ENCODE results near the gene NCMAP. TPM values are rescaled to one million over a fixed set of nuclear protein-coding genes. Genes with fewer than 3 reads are reported as not detected.
A peak's percentile ranks its signal among the peaks of the same experiment; 100 is the strongest.
"Not testable (repeated sequence)": the region's sequence is repeated elsewhere in the genome, so short reads cannot be mapped to it uniquely, and the experiment has no call there.

Gene NCMAP
- polyA plus RNA-seq, 4 donors: 0.81 to 15.7 (median 3.0) TPM

DNA sequence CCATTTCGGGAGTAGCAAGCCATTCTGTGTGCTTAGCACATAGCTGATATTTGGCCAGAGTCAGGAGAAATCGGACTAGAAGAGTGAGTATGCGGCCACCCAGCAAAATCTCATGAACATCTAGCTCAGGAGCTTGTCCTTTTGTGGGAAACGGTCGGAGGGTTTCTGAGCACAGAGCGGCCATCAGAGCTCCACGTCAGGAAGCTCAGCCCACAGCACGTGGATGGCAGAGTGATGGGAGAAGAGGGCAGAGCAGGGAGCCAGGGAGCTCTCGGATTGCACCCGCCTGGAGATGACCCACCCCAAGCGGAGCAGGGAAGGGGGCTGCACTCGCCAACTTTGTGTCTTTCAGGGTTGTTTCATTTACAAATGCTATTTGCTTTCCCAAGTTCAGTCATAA, 39.4 kb upstream of the NCMAP start:
- Histone ChIP-seq H3K27ac (ENCODE audit: low read depth in 1 of 3, low read length in 2 of 3) (no peak overlapping the region), H3K9me3 (ENCODE audit: control insufficient read depth in 2 of 2, insufficient read depth in 1 of 2, low read depth in 1 of 2, low read length in 1 of 2) (no peaks in the 10 kb centered on the region), H3K4me1 (ENCODE audit: control insufficient read depth in 3 of 3, insufficient read depth in 2 of 3, low read depth in 1 of 3, low read length in 2 of 3) (no peaks in the 10 kb centered on the region), H3K27me3 (ENCODE audit: control insufficient read depth in 3 of 3, insufficient read depth in 3 of 3, low read length in 3 of 3) (no peaks in the 10 kb centered on the region), H3K36me3 (ENCODE audit: control insufficient read depth in 3 of 3, insufficient read depth in 2 of 3, low read depth in 1 of 3, low read length in 3 of 3) (peaks cover 0 to 17% (median 0%) of the 10 kb centered on the region in 3 donors), H3K4me3 (ENCODE audit: low read depth in 1 of 3, low read length in 3 of 3) (no peak overlapping the region)
- DNase-seq (no peak), FAIRE-seq (no peak)
- WGBS, 3 donors: 83 to 95% (median 93%) methylated on average over 12 of the region's 12 CpGs

DNA sequence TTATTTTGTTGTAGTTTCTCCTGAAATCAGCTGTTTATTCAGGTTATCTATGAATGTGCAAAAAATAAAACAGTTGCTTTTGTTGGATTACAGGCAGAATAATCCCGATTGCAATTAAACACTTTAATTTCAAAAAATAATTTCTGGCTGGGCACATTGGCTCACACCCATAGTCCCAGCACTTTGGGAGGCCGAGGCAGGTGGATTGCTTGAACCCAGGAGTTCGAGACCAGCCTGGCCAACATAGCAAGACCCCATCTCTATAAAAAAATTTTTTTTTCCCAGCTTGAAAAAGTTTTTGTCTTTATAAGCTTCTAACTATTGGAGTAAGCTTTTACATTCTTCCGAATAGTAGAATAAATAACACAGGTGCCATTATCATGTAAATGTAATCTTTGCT, 38.0 kb upstream of the NCMAP start:
- DNase-seq (no peak), FAIRE-seq (no peak)
- Histone ChIP-seq H3K4me3 (ENCODE audit: low read depth in 1 of 3, low read length in 3 of 3) (no peak overlapping the region), H3K36me3 (ENCODE audit: control insufficient read depth in 3 of 3, insufficient read depth in 2 of 3, low read depth in 1 of 3, low read length in 3 of 3) (peaks cover 0 to 20% (median 0%) of the 10 kb centered on the region in 3 donors), H3K9me3 (ENCODE audit: control insufficient read depth in 2 of 2, insufficient read depth in 1 of 2, low read depth in 1 of 2, low read length in 1 of 2) (no peaks in the 10 kb centered on the region), H3K4me1 (ENCODE audit: control insufficient read depth in 3 of 3, insufficient read depth in 2 of 3, low read depth in 1 of 3, low read length in 2 of 3) (no peaks in the 10 kb centered on the region), H3K27ac (ENCODE audit: low read depth in 1 of 3, low read length in 2 of 3) (no peak overlapping the region), H3K27me3 (ENCODE audit: control insufficient read depth in 3 of 3, insufficient read depth in 3 of 3, low read length in 3 of 3) (no peaks in the 10 kb centered on the region)
- WGBS, 3 donors: 94 to 96% (median 95%) methylated on average over 4 of the region's 4 CpGs

DNA sequence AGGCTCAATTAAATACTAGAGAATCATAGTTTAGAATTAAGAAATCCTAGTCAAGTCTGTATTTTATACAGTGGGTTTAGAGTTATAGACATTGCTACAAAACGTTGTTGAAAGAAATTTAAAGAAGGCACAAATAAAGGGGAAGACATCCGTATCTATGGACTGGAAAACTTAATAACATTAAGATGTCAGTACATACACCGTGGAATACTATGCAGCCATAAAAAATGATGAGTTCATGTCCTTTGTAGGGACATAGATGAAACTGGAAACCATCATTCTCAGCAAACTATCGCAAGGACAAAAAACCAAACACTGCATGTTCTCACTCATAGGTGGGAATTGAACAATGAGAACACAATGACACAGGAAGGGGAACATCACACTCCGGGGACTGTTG, 35.6 kb upstream of the NCMAP start:
- peaks cover 0 to 18% (median 0%) of the 10 kb centered on the region in 3 donors for H3K36me3 ChIP-seq (ENCODE audit: control insufficient read depth in 3 of 3, insufficient read depth in 2 of 3, low read depth in 1 of 3, low read length in 3 of 3)
- H3K4me3 ChIP-seq (ENCODE audit: low read depth in 1 of 3, low read length in 3 of 3); H3K27ac ChIP-seq (ENCODE audit: low read depth in 1 of 3, low read length in 2 of 3); H3K27me3 ChIP-seq (ENCODE audit: control insufficient read depth in 3 of 3, insufficient read depth in 3 of 3, low read length in 3 of 3); FAIRE-seq; H3K9me3 ChIP-seq (ENCODE audit: control insufficient read depth in 2 of 2, insufficient read depth in 1 of 2, low read depth in 1 of 2, low read length in 1 of 2); DNase-seq; H3K4me1 ChIP-seq (ENCODE audit: control insufficient read depth in 3 of 3, insufficient read depth in 2 of 3, low read depth in 1 of 3, low read length in 2 of 3): not testable (repeated sequence)
- 94 to 97% (median 96%) methylated on average over 4 to 5 of the region's 5 CpGs for WGBS, 3 donors

DNA sequence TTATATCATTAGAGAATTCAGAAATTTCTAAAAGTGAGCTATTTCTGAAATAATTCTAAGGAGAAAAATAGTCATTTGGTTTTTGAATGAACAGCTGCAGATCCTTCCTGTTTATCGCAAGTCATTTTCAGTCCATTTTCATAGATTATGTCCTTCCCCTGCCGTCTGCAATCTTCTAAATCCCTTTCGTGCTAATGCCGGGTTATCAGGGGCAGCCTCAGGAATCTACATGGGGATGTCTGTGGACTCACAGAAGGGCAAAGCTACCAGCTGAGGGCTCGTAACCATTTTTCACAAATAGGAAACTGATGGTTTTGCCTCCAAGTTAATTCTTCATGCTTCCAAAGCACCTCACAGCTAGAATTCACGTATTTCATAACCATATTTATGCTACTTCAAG, 30.3 kb upstream of the NCMAP start:
- no peak overlapping the region for H3K27ac ChIP-seq (ENCODE audit: low read depth in 1 of 3, low read length in 2 of 3)
- FAIRE-seq (no peak), DNase-seq (no peak)
- 80 to 91% (median 91%) methylated on average over 6 of the region's 6 CpGs for WGBS, 3 donors
- no peaks in the 10 kb centered on the region for H3K27me3 ChIP-seq (ENCODE audit: control insufficient read depth in 3 of 3, insufficient read depth in 3 of 3, low read length in 3 of 3)
- no peaks in the 10 kb centered on the region for H3K9me3 ChIP-seq (ENCODE audit: control insufficient read depth in 2 of 2, insufficient read depth in 1 of 2, low read depth in 1 of 2, low read length in 1 of 2)
- peaks cover 0 to 6% (median 0%) of the 10 kb centered on the region in 3 donors for H3K36me3 ChIP-seq (ENCODE audit: control insufficient read depth in 3 of 3, insufficient read depth in 2 of 3, low read depth in 1 of 3, low read length in 3 of 3)
- H3K4me1 ChIP-seq (ENCODE audit: control insufficient read depth in 3 of 3, insufficient read depth in 2 of 3, low read depth in 1 of 3, low read length in 2 of 3): no peaks in the 10 kb centered on the region
- H3K4me3 ChIP-seq (ENCODE audit: low read depth in 1 of 3, low read length in 3 of 3): no peak overlapping the region

DNA sequence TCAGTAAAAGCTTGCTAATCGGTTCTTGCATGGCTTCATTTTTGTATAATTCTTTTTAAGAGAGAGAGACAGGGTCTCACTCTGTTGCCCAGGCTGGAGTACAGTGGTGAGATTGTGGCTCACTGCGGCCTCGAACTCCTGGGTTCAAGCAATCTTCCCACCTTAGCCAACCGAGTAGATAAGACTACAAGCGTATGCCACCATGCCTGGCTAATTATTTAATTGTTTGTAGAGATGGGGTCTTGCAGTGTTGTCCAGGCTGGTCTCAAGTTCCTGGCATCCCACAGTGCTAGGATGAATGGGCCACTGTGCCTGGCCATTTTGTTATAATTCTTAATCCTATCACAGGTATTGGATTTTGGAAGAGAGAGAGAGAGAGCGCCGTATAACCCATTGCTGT, 29.8 kb upstream of the NCMAP start:
- Histone ChIP-seq H3K36me3 (ENCODE audit: control insufficient read depth in 3 of 3, insufficient read depth in 2 of 3, low read depth in 1 of 3, low read length in 3 of 3) (peaks cover 0 to 6% (median 0%) of the 10 kb centered on the region in 3 donors), H3K4me1 (ENCODE audit: control insufficient read depth in 3 of 3, insufficient read depth in 2 of 3, low read depth in 1 of 3, low read length in 2 of 3) (no peaks in the 10 kb centered on the region), H3K4me3 (ENCODE audit: low read depth in 1 of 3, low read length in 3 of 3) (no peak overlapping the region), H3K27ac (ENCODE audit: low read depth in 1 of 3, low read length in 2 of 3) (no peak overlapping the region), H3K27me3 (ENCODE audit: control insufficient read depth in 3 of 3, insufficient read depth in 3 of 3, low read length in 3 of 3) (no peaks in the 10 kb centered on the region), H3K9me3 (ENCODE audit: control insufficient read depth in 2 of 2, insufficient read depth in 1 of 2, low read depth in 1 of 2, low read length in 1 of 2) (no peaks in the 10 kb centered on the region)
- DNase-seq: no peak
- WGBS, 3 donors: 83 to 88% (median 86%) methylated on average over 7 of the region's 7 CpGs
- no peak for FAIRE-seq

DNA sequence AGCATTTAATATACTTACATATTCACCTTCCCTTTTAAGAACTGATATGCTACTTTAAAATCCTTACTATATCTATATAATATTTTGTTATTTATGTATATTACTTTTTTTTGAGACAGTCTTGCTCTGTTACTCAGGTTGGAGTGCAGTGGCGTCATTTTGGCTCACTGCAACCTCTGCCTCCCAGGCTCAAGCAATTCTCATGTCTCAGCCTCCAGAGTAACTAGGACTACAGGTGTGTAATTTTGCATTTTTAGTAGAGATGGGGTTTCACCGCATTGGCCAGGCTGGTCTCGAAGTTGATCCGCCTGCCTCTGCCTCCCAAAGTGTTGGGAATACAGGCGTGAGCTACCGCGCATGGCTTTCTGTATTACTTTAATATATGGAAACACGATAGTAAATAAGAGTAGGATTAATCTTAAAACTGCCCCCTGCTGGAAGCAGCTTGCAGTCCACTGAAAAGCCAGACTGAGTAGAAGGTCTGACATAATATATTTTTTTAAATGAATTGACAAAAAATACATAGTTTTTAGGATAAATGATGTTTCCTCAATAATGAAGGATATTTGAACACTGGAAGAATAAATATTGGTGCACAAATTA, 28.8 kb upstream of the NCMAP start:
- whole genome bisulfite sequencing, 3 donors: 79 to 86% (median 84%) methylated on average over 8 of the region's 8 CpGs
- Histone ChIP-seq H3K27ac (ENCODE audit: low read depth in 1 of 3, low read length in 2 of 3) (no peak overlapping the region), H3K36me3 (ENCODE audit: control insufficient read depth in 3 of 3, insufficient read depth in 2 of 3, low read depth in 1 of 3, low read length in 3 of 3) (peaks cover 0 to 5% (median 0%) of the 10 kb centered on the region in 3 donors), H3K27me3 (ENCODE audit: control insufficient read depth in 3 of 3, insufficient read depth in 3 of 3, low read length in 3 of 3) (no peaks in the 10 kb centered on the region), H3K4me1 (ENCODE audit: control insufficient read depth in 3 of 3, insufficient read depth in 2 of 3, low read depth in 1 of 3, low read length in 2 of 3) (no peaks in the 10 kb centered on the region), H3K4me3 (ENCODE audit: low read depth in 1 of 3, low read length in 3 of 3) (no peak overlapping the region), H3K9me3 (ENCODE audit: control insufficient read depth in 2 of 2, insufficient read depth in 1 of 2, low read depth in 1 of 2, low read length in 1 of 2) (no peaks in the 10 kb centered on the region)
- DNase-seq: peak in 1 of 2 donors; percentile 34
- FAIRE-seq: no peak

DNA sequence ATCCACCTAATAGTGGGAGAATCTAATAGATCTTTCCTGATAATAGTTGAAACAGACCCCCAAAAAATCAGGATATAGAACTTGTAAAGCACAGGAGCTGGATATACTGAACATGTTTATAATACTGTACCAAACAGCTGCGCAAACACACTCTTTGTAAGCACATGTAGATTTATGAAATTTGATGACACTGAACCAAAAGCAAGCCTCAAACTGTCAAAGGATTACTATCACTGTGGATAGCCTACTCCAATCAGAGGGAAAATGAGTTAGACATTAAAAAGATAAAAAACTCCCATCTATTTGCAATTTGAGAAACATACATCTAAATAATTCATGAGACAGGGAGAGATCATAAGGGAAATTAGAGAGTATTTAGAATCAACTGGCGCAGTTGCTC, 27.1 kb upstream of the NCMAP start:
- Histone ChIP-seq H3K36me3 (ENCODE audit: control insufficient read depth in 3 of 3, insufficient read depth in 2 of 3, low read depth in 1 of 3, low read length in 3 of 3) (peaks cover 0 to 7% (median 0%) of the 10 kb centered on the region in 3 donors), H3K4me3 (ENCODE audit: low read depth in 1 of 3, low read length in 3 of 3) (no peak overlapping the region), H3K27ac (ENCODE audit: low read depth in 1 of 3, low read length in 2 of 3) (no peak overlapping the region), H3K9me3 (ENCODE audit: control insufficient read depth in 2 of 2, insufficient read depth in 1 of 2, low read depth in 1 of 2, low read length in 1 of 2) (no peaks in the 10 kb centered on the region), H3K27me3 (ENCODE audit: control insufficient read depth in 3 of 3, insufficient read depth in 3 of 3, low read length in 3 of 3) (no peaks in the 10 kb centered on the region), H3K4me1 (ENCODE audit: control insufficient read depth in 3 of 3, insufficient read depth in 2 of 3, low read depth in 1 of 3, low read length in 2 of 3) (no peaks in the 10 kb centered on the region)
- WGBS, 3 donors: 89 to 95% (median 94%) methylated on average over 2 of the region's 2 CpGs
- no peak for DNase-seq
- FAIRE-seq: no peak

DNA sequence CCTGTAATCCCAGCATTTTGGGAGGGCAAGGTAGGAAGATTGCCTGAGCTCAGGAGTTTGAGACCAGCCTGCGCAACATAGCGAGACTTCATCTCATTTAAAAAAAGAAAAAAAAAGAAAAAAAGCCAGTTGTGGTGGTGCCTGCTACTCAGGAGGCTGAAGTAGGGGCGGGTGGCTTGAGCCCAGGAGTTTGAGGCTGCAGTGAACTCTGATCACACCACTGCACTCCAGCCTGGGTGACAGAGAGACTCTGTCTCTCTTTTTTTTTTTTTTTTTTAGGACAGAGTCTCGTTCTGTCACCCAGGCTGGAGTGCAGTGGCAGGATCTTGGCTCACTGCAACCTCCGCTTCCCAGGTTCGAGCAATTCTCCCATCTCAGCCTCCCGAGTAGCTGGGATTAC, 26.6 kb upstream of the NCMAP start:
- H3K9me3 ChIP-seq (ENCODE audit: control insufficient read depth in 2 of 2, insufficient read depth in 1 of 2, low read depth in 1 of 2, low read length in 1 of 2); H3K4me1 ChIP-seq (ENCODE audit: control insufficient read depth in 3 of 3, insufficient read depth in 2 of 3, low read depth in 1 of 3, low read length in 2 of 3); H3K36me3 ChIP-seq (ENCODE audit: control insufficient read depth in 3 of 3, insufficient read depth in 2 of 3, low read depth in 1 of 3, low read length in 3 of 3); DNase-seq; H3K27me3 ChIP-seq (ENCODE audit: control insufficient read depth in 3 of 3, insufficient read depth in 3 of 3, low read length in 3 of 3); FAIRE-seq; H3K4me3 ChIP-seq (ENCODE audit: low read depth in 1 of 3, low read length in 3 of 3); H3K27ac ChIP-seq (ENCODE audit: low read depth in 1 of 3, low read length in 2 of 3): not testable (repeated sequence)
- WGBS, 3 donors: 83 to 90% (median 88%) methylated on average over 7 of the region's 7 CpGs

DNA sequence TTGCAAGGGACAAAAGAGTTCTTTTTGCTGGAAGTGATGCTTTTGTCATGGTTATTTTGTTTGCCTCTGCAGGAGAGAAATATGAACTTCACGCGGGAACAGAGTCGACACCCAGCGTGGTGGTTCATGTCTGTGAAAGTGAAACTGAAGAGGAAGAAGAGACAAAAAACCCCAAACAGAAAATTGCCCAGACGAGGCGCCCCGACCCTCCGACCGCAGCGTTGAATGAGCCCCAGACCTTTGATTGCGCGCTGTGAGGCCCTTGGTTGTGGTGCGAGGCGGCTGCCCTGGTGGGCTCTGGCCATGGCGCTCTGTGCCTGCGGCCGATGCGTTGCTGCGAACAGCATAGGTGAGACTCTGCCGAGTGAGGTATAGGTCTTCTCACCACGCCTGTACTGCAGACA, 20.9 kb upstream of the NCMAP start:
- peaks cover 0 to 16% (median 0%) of the 10 kb centered on the region in 3 donors for H3K4me1 ChIP-seq (ENCODE audit: control insufficient read depth in 3 of 3, insufficient read depth in 2 of 3, low read depth in 1 of 3, low read length in 2 of 3)
- H3K27me3 ChIP-seq (ENCODE audit: control insufficient read depth in 3 of 3, insufficient read depth in 3 of 3, low read length in 3 of 3): no peaks in the 10 kb centered on the region
- peaks cover 0 to 16% (median 0%) of the 10 kb centered on the region in 3 donors for H3K36me3 ChIP-seq (ENCODE audit: control insufficient read depth in 3 of 3, insufficient read depth in 2 of 3, low read depth in 1 of 3, low read length in 3 of 3)
- H3K27ac ChIP-seq (ENCODE audit: low read depth in 1 of 3, low read length in 2 of 3): peak overlapping the region in 2 of 3 donors; percentile 0 to 81
- no peak for FAIRE-seq
- no peaks in the 10 kb centered on the region for H3K9me3 ChIP-seq (ENCODE audit: control insufficient read depth in 2 of 2, insufficient read depth in 1 of 2, low read depth in 1 of 2, low read length in 1 of 2)
- 52 to 62% (median 57%) methylated on average over 21 of the region's 21 CpGs for WGBS, 3 donors
- H3K4me3 ChIP-seq (ENCODE audit: low read depth in 1 of 3, low read length in 3 of 3): peak overlapping the region in 1 of 3 donors; percentile 1
- peak in 1 of 2 donors; percentile 54 for DNase-seq

Measured in small intestine (tissue), 7 donors.